Lower leg skin (tissue), 3 donors: ENCODE measurements around the gene RERE.

Experiments used
- CTCF ChIP-seq, 3 donors: fragments of 450-650 bp; IDR thresholded peaks; one replicate each; pipeline ENCODE4 v1.5.1; 2016; ENCODE audit warnings: antibody characterized with exemption in 3 of 3, mild to moderate bottlenecking in 3 of 3, moderate library complexity in 2 of 3
- POLR2A ChIP-seq, 2 donors: fragments of 450-650 bp; IDR thresholded peaks; one replicate each; pipeline ENCODE4 v1.6.1; 2016 to 2017; ENCODE audit warnings: antibody characterized with exemption in 2 of 2, mild to moderate bottlenecking in 1 of 2, moderate library complexity in 1 of 2

- TF ChIP-seq POLR2A (IDR thresholded peaks at IDR 0.05) = no peak
- TF ChIP-seq CTCF (IDR thresholded peaks at IDR 0.05) = no peak
These were observed 441.0 kb downstream of the RERE start for GRCh38 chr1:8376358-8376840.
